OCI-LY1 (cell line): ENCODE data around the gene NOXO1.

ENCODE experiments used
- EZH2 ChIP-seq: fragments of 200-600 bp; sonication (generic), shearing (Covaris generic); IDR thresholded peaks from 2 replicates; pipeline ENCODE4 v1.8.0; 2017; ENCODE audit warnings: borderline replicate concordance, mixed run types, mild to moderate bottlenecking, antibody characterized with exemption, low read length, moderate library complexity, mixed read lengths
- TF ChIP-seq, protein P1 (sequence below): fragments of 200-600 bp; sonication (generic), shearing (Covaris generic); IDR thresholded peaks from 2 replicates; pipeline ENCODE4 v1.5.1; 2017; ENCODE audit warnings: mild to moderate bottlenecking, antibody characterized with exemption, low read length, moderate library complexity, mixed read lengths

DNA sequence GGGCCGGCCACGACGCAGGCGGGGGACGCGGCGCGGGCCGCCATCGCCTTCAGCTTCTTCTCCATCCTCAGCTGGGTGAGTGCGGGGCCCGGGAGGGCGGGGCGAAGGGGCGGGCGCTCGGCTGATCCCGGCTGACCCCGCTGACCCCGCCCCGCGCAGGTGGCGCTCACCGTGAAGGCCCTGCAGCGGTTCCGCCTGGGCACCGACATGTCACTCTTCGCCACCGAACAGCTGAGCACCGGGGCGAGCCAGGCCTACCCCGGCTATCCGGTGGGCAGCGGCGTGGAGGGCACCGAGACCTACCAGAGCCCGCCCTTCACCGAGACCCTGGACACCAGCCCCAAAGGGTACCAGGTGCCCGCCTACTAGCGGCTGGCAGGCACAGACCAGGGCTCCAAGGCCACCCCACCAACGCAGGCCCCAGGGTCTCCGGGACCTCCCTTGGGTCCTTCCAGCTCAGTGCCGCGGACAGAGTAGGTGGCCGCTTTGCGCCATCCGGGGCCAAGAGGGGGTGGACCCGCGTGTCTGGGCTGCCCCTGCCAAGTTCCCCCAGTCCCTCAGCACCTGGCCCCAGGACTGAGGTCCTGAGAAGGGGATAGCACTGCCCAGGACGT, 11.5 kb upstream of the NOXO1 start:
- no peak for TF ChIP-seq EZH2
- TF ChIP-seq, protein P1, sequence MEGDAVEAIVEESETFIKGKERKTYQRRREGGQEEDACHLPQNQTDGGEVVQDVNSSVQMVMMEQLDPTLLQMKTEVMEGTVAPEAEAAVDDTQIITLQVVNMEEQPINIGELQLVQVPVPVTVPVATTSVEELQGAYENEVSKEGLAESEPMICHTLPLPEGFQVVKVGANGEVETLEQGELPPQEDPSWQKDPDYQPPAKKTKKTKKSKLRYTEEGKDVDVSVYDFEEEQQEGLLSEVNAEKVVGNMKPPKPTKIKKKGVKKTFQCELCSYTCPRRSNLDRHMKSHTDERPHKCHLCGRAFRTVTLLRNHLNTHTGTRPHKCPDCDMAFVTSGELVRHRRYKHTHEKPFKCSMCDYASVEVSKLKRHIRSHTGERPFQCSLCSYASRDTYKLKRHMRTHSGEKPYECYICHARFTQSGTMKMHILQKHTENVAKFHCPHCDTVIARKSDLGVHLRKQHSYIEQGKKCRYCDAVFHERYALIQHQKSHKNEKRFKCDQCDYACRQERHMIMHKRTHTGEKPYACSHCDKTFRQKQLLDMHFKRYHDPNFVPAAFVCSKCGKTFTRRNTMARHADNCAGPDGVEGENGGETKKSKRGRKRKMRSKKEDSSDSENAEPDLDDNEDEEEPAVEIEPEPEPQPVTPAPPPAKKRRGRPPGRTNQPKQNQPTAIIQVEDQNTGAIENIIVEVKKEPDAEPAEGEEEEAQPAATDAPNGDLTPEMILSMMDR, result no peak
